ENCODE results near the gene ORAI3. TPM values are rescaled to one million over a fixed set of nuclear protein-coding genes. Genes with fewer than 3 reads are reported as not detected.

ORAI3 gene
- total RNA-seq, 1 experiment from 2014 or later, result 26.9 TPM

DNA sequence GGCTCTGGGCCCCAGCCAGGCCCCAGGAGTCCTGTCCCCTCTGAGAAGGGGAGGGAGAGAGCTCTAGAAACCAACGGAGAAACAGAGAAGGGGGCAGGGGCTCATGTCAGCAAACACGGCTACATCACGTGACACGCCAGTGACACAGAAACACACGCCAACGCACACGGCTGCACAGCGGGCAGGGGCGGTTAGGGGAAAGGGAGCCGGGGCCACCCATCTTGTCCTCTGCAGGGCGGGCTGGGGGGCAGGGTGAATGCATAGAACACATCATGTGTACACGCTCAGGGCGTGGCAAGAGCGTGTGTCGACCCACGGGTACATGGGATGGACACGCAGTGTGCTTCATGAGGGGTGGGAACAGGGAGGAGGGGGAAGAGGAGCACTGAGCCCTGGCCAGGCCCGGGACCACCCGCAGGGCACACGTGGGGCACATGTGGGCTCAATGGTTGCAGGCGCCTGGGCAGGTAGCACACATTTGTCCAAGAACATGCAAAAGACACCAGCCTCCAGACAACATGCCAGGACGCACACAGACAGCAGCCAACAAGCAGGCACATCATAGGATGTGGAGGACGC, 40.7 kb downstream of the ORAI3 start:
- Histone ChIP-seq H3K27ac (ENCODE audit: low read length) (no peak overlapping the region), H3K4me1 (ENCODE audit: control insufficient read depth, insufficient read depth, low read length) (peaks cover 13% of the 10 kb centered on the region), H3K4me3 (ENCODE audit: low read depth in 2 of 2, low read length in 2 of 2) (no peak overlapping the region), H3K27me3 (ENCODE audit: control insufficient read depth, insufficient read depth, low read length) (no peaks in the 10 kb centered on the region), H3K9me3 (ENCODE audit: control insufficient read depth, insufficient read depth, low read depth, low read length) (no peaks in the 10 kb centered on the region), H3K36me3 (ENCODE audit: control insufficient read depth, insufficient read depth, low read length) (no peaks in the 10 kb centered on the region)
- intact Hi-C loops (cut with micrococcal nuclease; ENCODE audit: unreplicated experiment) (loop anchor here (5.0 to 10.0 kb wide), 2 partner anchors 108 to 455 kb away; partner anchors contain the start of gene ZNF843), in situ Hi-C loops (cut with HindIII; ENCODE audit: low pct_unique_long_range_greater_than_20kb, low sequenced_read_pairs) (no loop called here)
- ATAC-seq (no peak), DNase-seq (ENCODE audit: low read depth, low spot score) (no peak)
- no TSS peak for BruUV-seq (replicated peaks)
- POLR2A ChIA-PET, result no interaction called here
- CTCF ChIA-PET, result no interaction called here
- TF ChIP-seq, protein P1, sequence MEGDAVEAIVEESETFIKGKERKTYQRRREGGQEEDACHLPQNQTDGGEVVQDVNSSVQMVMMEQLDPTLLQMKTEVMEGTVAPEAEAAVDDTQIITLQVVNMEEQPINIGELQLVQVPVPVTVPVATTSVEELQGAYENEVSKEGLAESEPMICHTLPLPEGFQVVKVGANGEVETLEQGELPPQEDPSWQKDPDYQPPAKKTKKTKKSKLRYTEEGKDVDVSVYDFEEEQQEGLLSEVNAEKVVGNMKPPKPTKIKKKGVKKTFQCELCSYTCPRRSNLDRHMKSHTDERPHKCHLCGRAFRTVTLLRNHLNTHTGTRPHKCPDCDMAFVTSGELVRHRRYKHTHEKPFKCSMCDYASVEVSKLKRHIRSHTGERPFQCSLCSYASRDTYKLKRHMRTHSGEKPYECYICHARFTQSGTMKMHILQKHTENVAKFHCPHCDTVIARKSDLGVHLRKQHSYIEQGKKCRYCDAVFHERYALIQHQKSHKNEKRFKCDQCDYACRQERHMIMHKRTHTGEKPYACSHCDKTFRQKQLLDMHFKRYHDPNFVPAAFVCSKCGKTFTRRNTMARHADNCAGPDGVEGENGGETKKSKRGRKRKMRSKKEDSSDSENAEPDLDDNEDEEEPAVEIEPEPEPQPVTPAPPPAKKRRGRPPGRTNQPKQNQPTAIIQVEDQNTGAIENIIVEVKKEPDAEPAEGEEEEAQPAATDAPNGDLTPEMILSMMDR (IDR thresholded peaks at IDR 0.05), result no peak
- TF ChIP-seq SIN3A (IDR thresholded peaks at IDR 0.05; ENCODE audit: borderline replicate concordance, insufficient read depth, low read depth, low read length) (no peak), TCF7L2 (IDR thresholded peaks at IDR 0.05; ENCODE audit: low read depth, low read length) (no peak), POLR2AphosphoS5 (IDR thresholded peaks at IDR 0.05; ENCODE audit: low read depth, low read length) (no peak)
- TF ChIP-seq, protein P2, sequence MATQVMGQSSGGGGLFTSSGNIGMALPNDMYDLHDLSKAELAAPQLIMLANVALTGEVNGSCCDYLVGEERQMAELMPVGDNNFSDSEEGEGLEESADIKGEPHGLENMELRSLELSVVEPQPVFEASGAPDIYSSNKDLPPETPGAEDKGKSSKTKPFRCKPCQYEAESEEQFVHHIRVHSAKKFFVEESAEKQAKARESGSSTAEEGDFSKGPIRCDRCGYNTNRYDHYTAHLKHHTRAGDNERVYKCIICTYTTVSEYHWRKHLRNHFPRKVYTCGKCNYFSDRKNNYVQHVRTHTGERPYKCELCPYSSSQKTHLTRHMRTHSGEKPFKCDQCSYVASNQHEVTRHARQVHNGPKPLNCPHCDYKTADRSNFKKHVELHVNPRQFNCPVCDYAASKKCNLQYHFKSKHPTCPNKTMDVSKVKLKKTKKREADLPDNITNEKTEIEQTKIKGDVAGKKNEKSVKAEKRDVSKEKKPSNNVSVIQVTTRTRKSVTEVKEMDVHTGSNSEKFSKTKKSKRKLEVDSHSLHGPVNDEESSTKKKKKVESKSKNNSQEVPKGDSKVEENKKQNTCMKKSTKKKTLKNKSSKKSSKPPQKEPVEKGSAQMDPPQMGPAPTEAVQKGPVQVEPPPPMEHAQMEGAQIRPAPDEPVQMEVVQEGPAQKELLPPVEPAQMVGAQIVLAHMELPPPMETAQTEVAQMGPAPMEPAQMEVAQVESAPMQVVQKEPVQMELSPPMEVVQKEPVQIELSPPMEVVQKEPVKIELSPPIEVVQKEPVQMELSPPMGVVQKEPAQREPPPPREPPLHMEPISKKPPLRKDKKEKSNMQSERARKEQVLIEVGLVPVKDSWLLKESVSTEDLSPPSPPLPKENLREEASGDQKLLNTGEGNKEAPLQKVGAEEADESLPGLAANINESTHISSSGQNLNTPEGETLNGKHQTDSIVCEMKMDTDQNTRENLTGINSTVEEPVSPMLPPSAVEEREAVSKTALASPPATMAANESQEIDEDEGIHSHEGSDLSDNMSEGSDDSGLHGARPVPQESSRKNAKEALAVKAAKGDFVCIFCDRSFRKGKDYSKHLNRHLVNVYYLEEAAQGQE (IDR thresholded peaks at IDR 0.05; ENCODE audit: insufficient read depth in 1 of 2, low read depth in 2 of 2, low read length in 1 of 2), result no peak

DNA sequence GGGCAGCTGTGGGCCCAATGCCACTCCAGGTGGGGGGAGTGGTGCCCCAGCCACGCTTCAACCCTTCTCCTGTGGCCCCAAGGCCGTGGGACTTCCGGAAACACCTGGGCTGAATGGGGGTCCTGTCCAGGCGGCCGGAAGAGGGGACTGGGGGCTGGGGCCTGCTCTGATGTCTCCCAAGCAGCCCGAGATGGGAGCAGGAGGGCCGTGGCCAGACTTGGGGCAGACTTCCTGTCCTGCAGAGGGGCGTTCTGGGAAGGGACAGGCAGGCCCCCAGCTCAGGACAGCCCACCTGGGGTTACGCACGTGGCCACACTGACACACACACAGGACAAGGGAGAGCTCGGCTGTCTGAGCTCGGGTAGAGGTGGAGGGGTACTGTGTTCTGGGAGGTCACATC, 41.2 kb downstream of the ORAI3 start:
- Histone ChIP-seq H3K27ac (ENCODE audit: low read length) (no peak overlapping the region), H3K36me3 (ENCODE audit: control insufficient read depth, insufficient read depth, low read length) (no peaks in the 10 kb centered on the region), H3K9me3 (ENCODE audit: control insufficient read depth, insufficient read depth, low read depth, low read length) (no peaks in the 10 kb centered on the region), H3K27me3 (ENCODE audit: control insufficient read depth, insufficient read depth, low read length) (no peaks in the 10 kb centered on the region), H3K4me3 (ENCODE audit: low read depth in 2 of 2, low read length in 2 of 2) (no peak overlapping the region), H3K4me1 (ENCODE audit: control insufficient read depth, insufficient read depth, low read length) (peaks cover 7% of the 10 kb centered on the region)
- no peak for DNase-seq (ENCODE audit: low read depth, low spot score)
- intact Hi-C loops (cut with micrococcal nuclease; ENCODE audit: unreplicated experiment) (loop anchor here (10.0 kb wide), 1 partner anchor 455 kb away; the partner anchor contains the start of gene ZNF843), in situ Hi-C loops (cut with HindIII; ENCODE audit: low pct_unique_long_range_greater_than_20kb, low sequenced_read_pairs) (no loop called here)
- ATAC-seq, result no peak
- no TSS peak for BruUV-seq (replicated peaks)
- ChIA-PET POLR2A (no interaction called here), CTCF (no interaction called here)
- TF ChIP-seq TCF7L2 (IDR thresholded peaks at IDR 0.05; ENCODE audit: low read depth, low read length) (no peak), SIN3A (IDR thresholded peaks at IDR 0.05; ENCODE audit: borderline replicate concordance, insufficient read depth, low read depth, low read length) (no peak), POLR2AphosphoS5 (IDR thresholded peaks at IDR 0.05; ENCODE audit: low read depth, low read length) (no peak)
- TF ChIP-seq, protein P1 (IDR thresholded peaks at IDR 0.05), result no peak
- TF ChIP-seq, protein P2 (IDR thresholded peaks at IDR 0.05; ENCODE audit: insufficient read depth in 1 of 2, low read depth in 2 of 2, low read length in 1 of 2), result no peak

All from Panc1 (cell line).